Spleen (tissue), 11 donors: ENCODE data around the gene MUC12. TPM values are rescaled to one million over a fixed set of nuclear protein-coding genes. Genes with fewer than 3 reads are reported as not detected.
"Not testable (repeated sequence)": the region's sequence is repeated elsewhere in the genome, so short reads cannot be mapped to it uniquely, and the experiment has no call there.

Experiments used
- DNase-seq: peaks from one replicate; pipeline ENCODE4 v3.0.0-alpha.2; 2020
- H3K27ac ChIP-seq, 8 donors: fragments of 200-600 bp; sonication (generic) in 7 of 8; 1 replicate in 4 of 8; 2 replicates in 4 of 8; pipeline versions ENCODE4 v1.5.0 to v1.8.0; 2016 to 2021; ENCODE audit warnings: inconsistent platforms in 4 of 8, mild to moderate bottlenecking in 4 of 8, moderate library complexity in 1 of 8
- H3K27me3 ChIP-seq, 7 donors: fragments of 200-600 bp; sonication (generic) in 6 of 7; replicated peaks in 1 of 7; 1 replicate in 4 of 7; 2 replicates in 3 of 7; pipeline versions ENCODE4 v1.5.0 to v1.8.0; 2016 to 2021; ENCODE audit warnings: inconsistent platforms in 3 of 7, mild to moderate bottlenecking in 1 of 7
- H3K36me3 ChIP-seq, 6 donors: fragments of 200-600 bp; sonication (generic) in 5 of 6; 1 replicate in 4 of 6; 2 replicates in 2 of 6; pipeline versions ENCODE4 v1.5.0 to v1.8.0; 2016 to 2021; ENCODE audit warnings: inconsistent platforms in 2 of 6
- H3K4me1 ChIP-seq, 6 donors: fragments of 200-600 bp; sonication (generic) in 5 of 6; 1 replicate in 3 of 6; 2 replicates in 3 of 6; pipeline versions ENCODE4 v1.5.0 to v1.8.0; 2016 to 2021; ENCODE audit warnings: inconsistent platforms in 3 of 6
- H3K4me3 ChIP-seq, 8 donors: fragments of 200-600 bp; sonication (generic) in 7 of 8; 1 replicate in 4 of 8; 2 replicates in 4 of 8; pipeline versions ENCODE4 v1.5.0 to v1.8.0; 2016 to 2021; ENCODE audit warnings: inconsistent platforms in 4 of 8, mild to moderate bottlenecking in 4 of 8, moderate library complexity in 2 of 8
- H3K9me3 ChIP-seq, 8 donors: fragments of 200-600 bp; sonication (generic) in 7 of 8; 1 replicate in 4 of 8; 2 replicates in 4 of 8; pipeline versions ENCODE4 v1.5.0 to v1.8.0; 2016 to 2021; ENCODE audit warnings: inconsistent platforms in 4 of 8
- CTCF ChIP-seq, 11 experiments: fragments of 200-600 bp in 7 of 11; fragments of 450-650 bp in 4 of 11; sonication (generic) in 4 of 11; IDR thresholded peaks in 8 of 11; conservative IDR thresholded peaks in 3 of 11; 1 replicate in 7 of 11; 2 replicates in 4 of 11; pipeline versions ENCODE4 v1.4.0 to v1.8.0; 2016 to 2021; ENCODE audit warnings: antibody characterized with exemption in 11 of 11, inconsistent platforms in 4 of 11, mild to moderate bottlenecking in 1 of 11
- POLR2A ChIP-seq, 3 donors: fragments of 450-650 bp; IDR thresholded peaks; one replicate each; pipeline ENCODE4 v1.5.1; 2017; ENCODE audit warnings: antibody characterized with exemption in 3 of 3, mild to moderate bottlenecking in 1 of 3
- POLR2AphosphoS5 ChIP-seq, 3 donors: sonication (generic); formaldehyde crosslinking; IDR thresholded peaks; one replicate each; pipeline ENCODE4 v1.5.1; 2017; ENCODE audit warnings: antibody characterized with exemption in 3 of 3
- WGBS, 5 donors: extraction: QIAGEN DNeasy Blood & Tissue Kit in 3 of 5; methylation state at CpG; one replicate each; pipeline versions ENCODE4 v1.1.5 to v1.1.7; 2013 to 2018; 5-methylcytosine and 5-hydroxymethylcytosine counted together
- intact Hi-C: fragments of 100-400 bp; cut with DNase I; formaldehyde crosslinking; loops from one replicate; pipeline ENCODE4 v1.15.0; 2023; ENCODE audit warnings: low total_unique reads
- polyA plus RNA-seq, 3 donors: library from polyadenylated mRNA; stranded (reverse); fragments of 200-250 nt; gene quantifications; one replicate each; pipeline ENCODE4 v1.2.1, GENCODE V29; 2013
- total RNA-seq, 7 donors: library from RNA; depleted of rRNA in 3 of 7; stranded (reverse); fragments of >200 nt in 3 of 7; fragmentation: NEBNext Ultra II Directional in 4 of 7; extraction: Animal tissue kit (Norgen Biotek cat#: 25700) in 4 of 7; gene quantifications; one replicate each; pipeline versions ENCODE4 v1.1.0 to v1.2.1, GENCODE V29; 2016 to 2021
- donor health status: healthy with polysubstance abuse.
- donor health status: DM: no; HTN: no; CAD: no; lungs with moderate emphysema.
- donor health status: DM: no; HTN: no; CAD: no.
- donor health status: Bipolar disorder and iron deficiency.
- donor health status: healthy.
- donor health status: DM: no; HTN: no; CAD: no.
- donor health status: DM: yes; HTN: yes; CAD: no.

MUC12 gene
- total and polyA plus RNA-seq, 10 donors, result 0.07 to 1.7 (median 0.82) TPM; not detected in 2

- H3K4me1 ChIP-seq, intact Hi-C loops, DNase-seq, H3K9me3 ChIP-seq, H3K4me3 ChIP-seq, H3K36me3 ChIP-seq, H3K27me3 ChIP-seq, H3K27ac ChIP-seq: not testable (repeated sequence)
- 82 to 89% (median 84%) methylated on average over 8 to 10 of the region's 10 CpGs for WGBS, 5 donors
These were observed 30.7 kb downstream of the MUC12 start for GRCh38 chr7:101000025-101000424.

- H3K27ac ChIP-seq, H3K36me3 ChIP-seq, intact Hi-C loops, H3K4me1 ChIP-seq, H3K27me3 ChIP-seq, H3K9me3 ChIP-seq, H3K4me3 ChIP-seq, DNase-seq: not testable (repeated sequence)
- 92 to 100% (median 95%) methylated on average over 2 of the region's 8 CpGs; no CpG with 5 or more reads in 1 of the 5 donors for WGBS, 5 donors
These were observed 33.0 kb downstream of the MUC12 start for GRCh38 chr7:101002333-101002732.

GRCh38 chr7:101007361-101007760, 38.0 kb downstream of the MUC12 start:
- H3K9me3 ChIP-seq, H3K4me3 ChIP-seq, DNase-seq, H3K27ac ChIP-seq, intact Hi-C loops, H3K4me1 ChIP-seq, H3K36me3 ChIP-seq, H3K27me3 ChIP-seq: not testable (repeated sequence)
- 61 to 68% (median 64%) methylated on average over 2 of the region's 2 CpGs for WGBS, 5 donors

GRCh38 chr7:101009629-101010028, 40.3 kb downstream of the MUC12 start:
- 70 to 87% (median 79%) methylated on average over 5 of the region's 5 CpGs for WGBS, 5 donors
- peaks cover 0 to 3% (median 0%) of the 10 kb centered on the region in 7 donors for H3K27me3 ChIP-seq
- H3K4me1 ChIP-seq, result no peaks in the 10 kb centered on the region
- DNase-seq, result no peak
- H3K36me3 ChIP-seq, result no peaks in the 10 kb centered on the region
- intact Hi-C loops, result no loop called here
- no peak overlapping the region for H3K27ac ChIP-seq
- H3K9me3 ChIP-seq, result no peaks in the 10 kb centered on the region
- H3K4me3 ChIP-seq, result no peak overlapping the region
- no peak for TF ChIP-seq CTCF (IDR thresholded peaks at IDR 0.05 in 8 of 11, conservative IDR thresholded peaks at IDR 0.05 in 3 of 11)

- Histone ChIP-seq H3K27me3 (peaks cover 0 to 26% (median 3%) of the 10 kb centered on the region in 7 donors), H3K4me3 (no peak overlapping the region), H3K9me3 (no peaks in the 10 kb centered on the region), H3K27ac (no peak overlapping the region), H3K36me3 (no peaks in the 10 kb centered on the region), H3K4me1 (peaks cover 6 to 20% (median 12%) of the 10 kb centered on the region in 6 donors)
- DNase-seq, result no peak
- intact Hi-C loops, result no loop called here
- no peak for TF ChIP-seq POLR2AphosphoS5 (IDR thresholded peaks at IDR 0.05)
- TF ChIP-seq POLR2A (IDR thresholded peaks at IDR 0.05), result no peak
- TF ChIP-seq CTCF (IDR thresholded peaks at IDR 0.05 in 8 of 11, conservative IDR thresholded peaks at IDR 0.05 in 3 of 11), result no peak
- 84 to 96% (median 90%) methylated on average over 6 of the region's 6 CpGs for WGBS, 5 donors
These were observed 43.6 kb downstream of the MUC12 start for GRCh38 chr7:101012931-101013330.

- intact Hi-C loops, result no loop called here
- WGBS, 5 donors, result 80 to 94% (median 86%) methylated on average over 5 to 8 of the region's 8 CpGs
- H3K36me3 ChIP-seq, result no peaks in the 10 kb centered on the region
- no peaks in the 10 kb centered on the region for H3K9me3 ChIP-seq
- no peak for DNase-seq
- H3K4me3 ChIP-seq, result no peak overlapping the region
- H3K27ac ChIP-seq, result no peak overlapping the region
- H3K4me1 ChIP-seq, result peaks cover 6 to 30% (median 19%) of the 10 kb centered on the region in 6 donors
- TF ChIP-seq POLR2AphosphoS5 (IDR thresholded peaks at IDR 0.05) (no peak), CTCF (IDR thresholded peaks at IDR 0.05 in 8 of 11, conservative IDR thresholded peaks at IDR 0.05 in 3 of 11) (no peak), POLR2A (IDR thresholded peaks at IDR 0.05) (no peak)
- H3K27me3 ChIP-seq, result peaks cover 0 to 36% (median 3%) of the 10 kb centered on the region in 7 donors
These were observed 46.3 kb downstream of the MUC12 start for GRCh38 chr7:101015626-101016025.
